GM23338 (cell line): ENCODE data around the gene APLN. TPM values are rescaled to one million over a fixed set of nuclear protein-coding genes. Genes with fewer than 3 reads are reported as not detected.

Experiments
- ATAC-seq: fragments of 200-7000 bp; cut with Tn5 transposase; 3 replicates; pipeline ENCODE4 v1.9.1; 2020
- DNase-seq: peaks from one replicate; pipeline ENCODE4 v3.0.0-alpha.2; 2015; ENCODE audit warnings: low spot score
- H2AFZ ChIP-seq: fragments of 200-600 bp; sonication (generic); 2 replicates; pipeline ENCODE4 v1.8.0; 2016; ENCODE audit warnings: antibody characterized with exemption, mild to moderate bottlenecking, moderate library complexity
- H3F3A ChIP-seq: fragments of 200-600 bp; sonication (generic); replicated peaks from 2 replicates; pipeline ENCODE4 v1.8.0; 2017; ENCODE audit warnings: antibody characterized with exemption, mixed run types, low read depth
- H3K27ac ChIP-seq: fragments of 200-600 bp; sonication (generic); 2 replicates; pipeline ENCODE4 v1.6.1; 2016; ENCODE audit warnings: low read depth
- H3K27me3 ChIP-seq: fragments of 200-600 bp; sonication (generic); 2 replicates; pipeline ENCODE4 v1.8.0; 2016; ENCODE audit warnings: mild to moderate bottlenecking, mixed run types, moderate library complexity; ENCODE audit not compliant: insufficient read depth
- H3K36me3 ChIP-seq: fragments of 200-600 bp; sonication (generic); 2 replicates; pipeline ENCODE4 v1.8.0; 2016; ENCODE audit warnings: mild to moderate bottlenecking; ENCODE audit not compliant: insufficient read depth
- H3K4me1 ChIP-seq: fragments of 200-600 bp; sonication (generic); 2 replicates; pipeline ENCODE4 v1.8.0; 2016; ENCODE audit warnings: mild to moderate bottlenecking, moderate library complexity; ENCODE audit not compliant: insufficient read depth
- H3K4me2 ChIP-seq: fragments of 200-600 bp; sonication (generic); 2 replicates; pipeline ENCODE4 v1.7.1; 2017; ENCODE audit warnings: mixed run types
- H3K4me3 ChIP-seq: fragments of 200-600 bp; sonication (generic); 2 replicates; pipeline ENCODE4 v1.6.1; 2016; ENCODE audit warnings: mixed run types
- H3K79me2 ChIP-seq: fragments of 200-600 bp; sonication (generic); replicated peaks from 2 replicates; pipeline ENCODE4 v1.8.0; 2017; ENCODE audit warnings: mild to moderate bottlenecking; ENCODE audit not compliant: insufficient read depth
- H3K9me2 ChIP-seq: fragments of 200-600 bp; sonication (generic); 2 replicates; pipeline ENCODE4 v1.8.0; 2017; ENCODE audit not compliant: insufficient read depth
- H4K20me1 ChIP-seq: fragments of 200-600 bp; sonication (generic); replicated peaks from 2 replicates; pipeline ENCODE4 v1.8.0; 2017; ENCODE audit warnings: mild to moderate bottlenecking; ENCODE audit not compliant: insufficient read depth
- H3K27ac Mint-ChIP-seq: 2 replicates; pipeline ENCODE4 v1.8.0; 2020; ENCODE audit warnings: inconsistent platforms, mild to moderate bottlenecking, moderate library complexity, mixed read lengths
- H3K27me3 Mint-ChIP-seq: 3 replicates; pipeline ENCODE4 v1.8.0; 2022; ENCODE audit warnings: low read depth, mild to moderate bottlenecking, moderate library complexity, mixed read lengths, inconsistent platforms; ENCODE audit not compliant: insufficient read depth, poor library complexity
- H3K36me3 Mint-ChIP-seq: 3 replicates; pipeline ENCODE4 v1.8.0; 2021; ENCODE audit warnings: low read depth, mild to moderate bottlenecking, inconsistent platforms, moderate library complexity, mixed read lengths
- H3K4me1 Mint-ChIP-seq: 3 replicates; pipeline ENCODE4 v1.8.0; 2020; ENCODE audit warnings: mild to moderate bottlenecking, inconsistent platforms, mixed read lengths
- H3K4me3 Mint-ChIP-seq: 3 replicates; pipeline ENCODE4 v1.8.0; 2021; ENCODE audit warnings: moderate library complexity, mild to moderate bottlenecking, inconsistent platforms, mixed read lengths
- H3K9me3 Mint-ChIP-seq: 3 replicates; pipeline ENCODE4 v1.8.0; 2020; ENCODE audit warnings: moderate library complexity, mild to moderate bottlenecking, inconsistent platforms, mixed read lengths
- CREB1 ChIP-seq: fragments of 250-450 bp; sonication (Bioruptor Pico); IDR thresholded peaks from 2 replicates; pipeline ENCODE4 v1.5.0; 2020; ENCODE audit warnings: low read depth, mild to moderate bottlenecking, moderate library complexity
- EZH2 ChIP-seq: fragments of 200-600 bp; sonication (generic); IDR thresholded peaks from one replicate; pipeline ENCODE4 v1.8.0; 2017; ENCODE audit warnings: antibody characterized with exemption, mild to moderate bottlenecking, low read depth; ENCODE audit not compliant: unreplicated experiment
- EZH2phosphoT487 ChIP-seq: fragments of 200-600 bp; sonication (generic); IDR thresholded peaks from one replicate; pipeline ENCODE4 v1.8.1; 2018; ENCODE audit warnings: antibody characterized with exemption; ENCODE audit not compliant: unreplicated experiment
- JUNB ChIP-seq: IDR thresholded peaks from one replicate; pipeline ENCODE4 v1.6.1; 2016; ENCODE audit warnings: antibody characterized with exemption; ENCODE audit not compliant: unreplicated experiment
- NANOG ChIP-seq: IDR thresholded peaks from 2 replicates; pipeline ENCODE4 v1.6.1; 2016; ENCODE audit warnings: antibody characterized with exemption, borderline replicate concordance
- POLR2AphosphoS5 ChIP-seq: IDR thresholded peaks from 2 replicates; pipeline ENCODE4 v1.6.1; 2016; ENCODE audit warnings: antibody characterized with exemption, low read depth
- STAT1 ChIP-seq: IDR thresholded peaks from one replicate; pipeline ENCODE4 v1.6.1; 2016; ENCODE audit warnings: antibody characterized with exemption; ENCODE audit not compliant: unreplicated experiment
- ZNF114 ChIP-seq: fragments of 250-450 bp; sonication (Bioruptor Pico); IDR thresholded peaks from 2 replicates; pipeline ENCODE4 v1.5.0; 2020; ENCODE audit warnings: mild to moderate bottlenecking, moderate library complexity
- ZNF331 ChIP-seq: fragments of 250-450 bp; sonication (Bioruptor Pico); IDR thresholded peaks from 2 replicates; pipeline ENCODE4 v1.5.0; 2020; ENCODE audit warnings: low read depth, mild to moderate bottlenecking, moderate library complexity
- polyA plus RNA-seq: library from polyadenylated mRNA; unstranded; fragments of >200 nt; fragmentation: Nextera tagmentation; extraction: Ambion mirVana; gene quantifications from 2 replicates; pipeline ENCODE4 v1.2.1, GENCODE V29; 2016
- total RNA-seq: library from RNA; depleted of rRNA; stranded (reverse); fragments of >200 nt; shearing (Covaris generic); gene quantifications from 2 replicates; pipeline ENCODE4 v1.2.3, GENCODE V29; 2014
- TF ChIP-seq, protein P1 (sequence below): IDR thresholded peaks from one replicate; pipeline ENCODE4 v1.6.1; 2018; ENCODE audit warnings: antibody characterized with exemption; ENCODE audit not compliant: unreplicated experiment
- TF ChIP-seq, protein P2 (sequence below): IDR thresholded peaks from 2 replicates; pipeline ENCODE4 v1.6.1; 2016; ENCODE audit warnings: antibody characterized with exemption
- TF ChIP-seq, protein P3 (sequence below): fragments of 250-450 bp; sonication (Bioruptor Pico); IDR thresholded peaks from 2 replicates; pipeline ENCODE4 v1.5.0; 2020; ENCODE audit warnings: mild to moderate bottlenecking, moderate library complexity

Gene APLN
- total and polyA plus RNA-seq, 2 experiments from 2014 or later = 0.49 to 0.60 TPM

DNA sequence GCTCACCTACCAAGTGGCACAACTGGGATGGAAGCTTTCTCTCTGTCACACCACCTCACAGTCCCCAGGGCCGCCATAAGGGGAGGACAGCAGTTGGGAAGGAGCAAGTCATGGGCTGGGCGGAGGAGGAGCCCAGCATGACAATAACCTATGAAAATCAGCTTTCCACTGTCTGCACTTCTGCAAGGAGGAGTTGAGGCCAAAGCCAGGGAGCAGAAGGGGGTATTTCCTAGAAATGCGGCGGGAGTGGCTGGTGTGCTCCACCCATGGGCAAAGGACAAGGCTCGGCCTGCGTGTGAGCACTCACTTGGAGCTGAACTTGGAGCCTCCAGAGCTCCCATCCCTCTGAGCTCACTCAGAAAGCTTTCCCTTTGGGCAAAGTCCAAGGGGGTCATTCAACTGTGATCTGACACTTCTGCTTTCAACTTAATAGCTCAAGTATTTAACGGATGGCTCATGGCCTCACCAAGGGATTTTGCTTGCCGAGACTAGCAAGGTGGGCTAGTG, 18.5 kb downstream of the APLN start:
- ATAC-seq (no peak), DNase-seq (no peak)
- no peaks in the 10 kb centered on the region for H3F3A ChIP-seq
- Mint-ChIP-seq H3K4me1 (peaks cover 6% of the 10 kb centered on the region; the same call in 1 of the 3 replicates), H3K9me3 (no peaks in the 10 kb centered on the region), H3K36me3 (no peaks in the 10 kb centered on the region), H3K27ac (no peak overlapping the region), H3K4me3 (no peak overlapping the region), H3K27me3 (peaks cover 1% of the 10 kb centered on the region)
- H3K4me3 ChIP-seq = no peak overlapping the region
- H2AFZ ChIP-seq = no peak overlapping the region
- H3K4me1 ChIP-seq = no peaks in the 10 kb centered on the region; the same call in 1 of the 2 replicates
- H3K4me2 ChIP-seq = no peak overlapping the region
- no peak for TF ChIP-seq JUNB
- TF ChIP-seq STAT1 = no peak
- no peaks in the 10 kb centered on the region for H3K27me3 ChIP-seq
- H3K9me2 ChIP-seq = no peaks in the 10 kb centered on the region
- H3K36me3 ChIP-seq = no peaks in the 10 kb centered on the region
- H4K20me1 ChIP-seq = no peaks in the 10 kb centered on the region
- H3K79me2 ChIP-seq = no peaks in the 10 kb centered on the region
- H3K27ac ChIP-seq = no peak overlapping the region

DNA sequence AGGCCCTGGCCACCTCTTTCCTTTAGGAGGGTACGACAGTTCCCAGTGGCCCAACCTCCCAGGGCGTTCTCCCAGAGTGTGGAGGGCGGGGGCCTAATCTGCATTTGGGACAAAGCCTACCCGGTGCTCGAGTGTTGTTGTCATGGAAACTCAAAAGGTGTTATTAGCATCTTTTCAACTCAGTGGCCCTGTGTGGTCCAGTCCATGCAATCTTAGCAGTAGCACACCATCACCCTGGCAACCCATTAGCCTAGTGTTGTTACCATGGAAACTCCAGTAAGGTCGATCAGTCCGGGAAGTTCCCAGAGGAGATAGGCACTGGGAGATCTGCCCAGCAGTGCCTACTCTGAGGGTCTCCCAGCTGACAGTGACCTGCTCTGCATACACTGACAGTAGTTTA, 20.2 kb downstream of the APLN start:
- H3K4me3 Mint-ChIP-seq = no peak overlapping the region
- no peaks in the 10 kb centered on the region for H3K9me3 Mint-ChIP-seq
- Histone ChIP-seq H3K4me2 (no peak overlapping the region), H3K79me2 (no peaks in the 10 kb centered on the region), H3F3A (no peaks in the 10 kb centered on the region), H3K4me3 (no peak overlapping the region), H3K4me1 (no peaks in the 10 kb centered on the region; the same call in 1 of the 2 replicates), H3K36me3 (no peaks in the 10 kb centered on the region), H3K9me2 (no peaks in the 10 kb centered on the region), H2AFZ (no peak overlapping the region), H4K20me1 (no peaks in the 10 kb centered on the region), H3K27ac (no peak overlapping the region), H3K27me3 (no peaks in the 10 kb centered on the region)
- ATAC-seq (peak; percentile 60), DNase-seq (peak; percentile 66)
- H3K4me1 Mint-ChIP-seq = peaks cover 6% of the 10 kb centered on the region; the same call in 1 of the 3 replicates
- H3K27ac Mint-ChIP-seq = no peak overlapping the region
- H3K27me3 Mint-ChIP-seq = peaks cover 1% of the 10 kb centered on the region
- TF ChIP-seq, protein P1, sequence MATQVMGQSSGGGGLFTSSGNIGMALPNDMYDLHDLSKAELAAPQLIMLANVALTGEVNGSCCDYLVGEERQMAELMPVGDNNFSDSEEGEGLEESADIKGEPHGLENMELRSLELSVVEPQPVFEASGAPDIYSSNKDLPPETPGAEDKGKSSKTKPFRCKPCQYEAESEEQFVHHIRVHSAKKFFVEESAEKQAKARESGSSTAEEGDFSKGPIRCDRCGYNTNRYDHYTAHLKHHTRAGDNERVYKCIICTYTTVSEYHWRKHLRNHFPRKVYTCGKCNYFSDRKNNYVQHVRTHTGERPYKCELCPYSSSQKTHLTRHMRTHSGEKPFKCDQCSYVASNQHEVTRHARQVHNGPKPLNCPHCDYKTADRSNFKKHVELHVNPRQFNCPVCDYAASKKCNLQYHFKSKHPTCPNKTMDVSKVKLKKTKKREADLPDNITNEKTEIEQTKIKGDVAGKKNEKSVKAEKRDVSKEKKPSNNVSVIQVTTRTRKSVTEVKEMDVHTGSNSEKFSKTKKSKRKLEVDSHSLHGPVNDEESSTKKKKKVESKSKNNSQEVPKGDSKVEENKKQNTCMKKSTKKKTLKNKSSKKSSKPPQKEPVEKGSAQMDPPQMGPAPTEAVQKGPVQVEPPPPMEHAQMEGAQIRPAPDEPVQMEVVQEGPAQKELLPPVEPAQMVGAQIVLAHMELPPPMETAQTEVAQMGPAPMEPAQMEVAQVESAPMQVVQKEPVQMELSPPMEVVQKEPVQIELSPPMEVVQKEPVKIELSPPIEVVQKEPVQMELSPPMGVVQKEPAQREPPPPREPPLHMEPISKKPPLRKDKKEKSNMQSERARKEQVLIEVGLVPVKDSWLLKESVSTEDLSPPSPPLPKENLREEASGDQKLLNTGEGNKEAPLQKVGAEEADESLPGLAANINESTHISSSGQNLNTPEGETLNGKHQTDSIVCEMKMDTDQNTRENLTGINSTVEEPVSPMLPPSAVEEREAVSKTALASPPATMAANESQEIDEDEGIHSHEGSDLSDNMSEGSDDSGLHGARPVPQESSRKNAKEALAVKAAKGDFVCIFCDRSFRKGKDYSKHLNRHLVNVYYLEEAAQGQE = no peak
- TF ChIP-seq EZH2phosphoT487 = no peak
- no peak for TF ChIP-seq ZNF114 (CRISPR knock-in tag)
- no peak for TF ChIP-seq NANOG
- no peak for TF ChIP-seq ZNF331
- TF ChIP-seq, protein P2, sequence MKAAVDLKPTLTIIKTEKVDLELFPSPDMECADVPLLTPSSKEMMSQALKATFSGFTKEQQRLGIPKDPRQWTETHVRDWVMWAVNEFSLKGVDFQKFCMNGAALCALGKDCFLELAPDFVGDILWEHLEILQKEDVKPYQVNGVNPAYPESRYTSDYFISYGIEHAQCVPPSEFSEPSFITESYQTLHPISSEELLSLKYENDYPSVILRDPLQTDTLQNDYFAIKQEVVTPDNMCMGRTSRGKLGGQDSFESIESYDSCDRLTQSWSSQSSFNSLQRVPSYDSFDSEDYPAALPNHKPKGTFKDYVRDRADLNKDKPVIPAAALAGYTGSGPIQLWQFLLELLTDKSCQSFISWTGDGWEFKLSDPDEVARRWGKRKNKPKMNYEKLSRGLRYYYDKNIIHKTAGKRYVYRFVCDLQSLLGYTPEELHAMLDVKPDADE = no peak
- no peak for TF ChIP-seq JUNB
- no peak for TF ChIP-seq POLR2AphosphoS5
- TF ChIP-seq, protein P3, sequence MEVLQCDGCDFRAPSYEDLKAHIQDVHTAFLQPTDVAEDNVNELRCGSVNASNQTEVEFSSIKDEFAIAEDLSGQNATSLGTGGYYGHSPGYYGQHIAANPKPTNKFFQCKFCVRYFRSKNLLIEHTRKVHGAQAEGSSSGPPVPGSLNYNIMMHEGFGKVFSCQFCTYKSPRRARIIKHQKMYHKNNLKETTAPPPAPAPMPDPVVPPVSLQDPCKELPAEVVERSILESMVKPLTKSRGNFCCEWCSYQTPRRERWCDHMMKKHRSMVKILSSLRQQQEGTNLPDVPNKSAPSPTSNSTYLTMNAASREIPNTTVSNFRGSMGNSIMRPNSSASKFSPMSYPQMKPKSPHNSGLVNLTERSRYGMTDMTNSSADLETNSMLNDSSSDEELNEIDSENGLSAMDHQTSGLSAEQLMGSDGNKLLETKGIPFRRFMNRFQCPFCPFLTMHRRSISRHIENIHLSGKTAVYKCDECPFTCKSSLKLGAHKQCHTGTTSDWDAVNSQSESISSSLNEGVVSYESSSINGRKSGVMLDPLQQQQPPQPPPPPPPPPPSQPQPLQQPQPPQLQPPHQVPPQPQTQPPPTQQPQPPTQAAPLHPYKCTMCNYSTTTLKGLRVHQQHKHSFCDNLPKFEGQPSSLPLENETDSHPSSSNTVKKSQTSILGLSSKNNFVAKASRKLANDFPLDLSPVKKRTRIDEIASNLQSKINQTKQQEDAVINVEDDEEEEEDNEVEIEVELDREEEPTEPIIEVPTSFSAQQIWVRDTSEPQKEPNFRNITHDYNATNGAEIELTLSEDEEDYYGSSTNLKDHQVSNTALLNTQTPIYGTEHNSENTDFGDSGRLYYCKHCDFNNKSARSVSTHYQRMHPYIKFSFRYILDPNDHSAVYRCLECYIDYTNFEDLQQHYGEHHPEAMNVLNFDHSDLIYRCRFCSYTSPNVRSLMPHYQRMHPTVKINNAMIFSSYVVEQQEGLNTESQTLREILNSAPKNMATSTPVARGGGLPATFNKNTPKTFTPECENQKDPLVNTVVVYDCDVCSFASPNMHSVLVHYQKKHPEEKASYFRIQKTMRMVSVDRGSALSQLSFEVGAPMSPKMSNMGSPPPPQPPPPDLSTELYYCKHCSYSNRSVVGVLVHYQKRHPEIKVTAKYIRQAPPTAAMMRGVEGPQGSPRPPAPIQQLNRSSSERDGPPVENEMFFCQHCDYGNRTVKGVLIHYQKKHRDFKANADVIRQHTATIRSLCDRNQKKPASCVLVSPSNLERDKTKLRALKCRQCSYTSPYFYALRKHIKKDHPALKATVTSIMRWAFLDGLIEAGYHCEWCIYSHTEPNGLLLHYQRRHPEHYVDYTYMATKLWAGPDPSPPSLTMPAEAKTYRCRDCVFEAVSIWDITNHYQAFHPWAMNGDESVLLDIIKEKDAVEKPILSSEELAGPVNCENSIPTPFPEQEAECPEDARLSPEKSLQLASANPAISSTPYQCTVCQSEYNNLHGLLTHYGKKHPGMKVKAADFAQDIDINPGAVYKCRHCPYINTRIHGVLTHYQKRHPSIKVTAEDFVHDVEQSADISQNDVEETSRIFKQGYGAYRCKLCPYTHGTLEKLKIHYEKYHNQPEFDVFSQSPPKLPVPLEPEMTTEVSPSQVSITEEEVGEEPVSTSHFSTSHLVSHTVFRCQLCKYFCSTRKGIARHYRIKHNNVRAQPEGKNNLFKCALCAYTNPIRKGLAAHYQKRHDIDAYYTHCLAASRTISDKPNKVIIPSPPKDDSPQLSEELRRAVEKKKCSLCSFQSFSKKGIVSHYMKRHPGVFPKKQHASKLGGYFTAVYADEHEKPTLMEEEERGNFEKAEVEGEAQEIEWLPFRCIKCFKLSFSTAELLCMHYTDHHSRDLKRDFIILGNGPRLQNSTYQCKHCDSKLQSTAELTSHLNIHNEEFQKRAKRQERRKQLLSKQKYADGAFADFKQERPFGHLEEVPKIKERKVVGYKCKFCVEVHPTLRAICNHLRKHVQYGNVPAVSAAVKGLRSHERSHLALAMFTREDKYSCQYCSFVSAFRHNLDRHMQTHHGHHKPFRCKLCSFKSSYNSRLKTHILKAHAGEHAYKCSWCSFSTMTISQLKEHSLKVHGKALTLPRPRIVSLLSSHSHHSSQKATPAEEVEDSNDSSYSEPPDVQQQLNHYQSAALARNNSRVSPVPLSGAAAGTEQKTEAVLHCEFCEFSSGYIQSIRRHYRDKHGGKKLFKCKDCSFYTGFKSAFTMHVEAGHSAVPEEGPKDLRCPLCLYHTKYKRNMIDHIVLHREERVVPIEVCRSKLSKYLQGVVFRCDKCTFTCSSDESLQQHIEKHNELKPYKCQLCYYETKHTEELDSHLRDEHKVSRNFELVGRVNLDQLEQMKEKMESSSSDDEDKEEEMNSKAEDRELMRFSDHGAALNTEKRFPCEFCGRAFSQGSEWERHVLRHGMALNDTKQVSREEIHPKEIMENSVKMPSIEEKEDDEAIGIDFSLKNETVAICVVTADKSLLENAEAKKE (CRISPR knock-in tag) = no peak
- no peak for TF ChIP-seq EZH2
- TF ChIP-seq STAT1 = no peak
- TF ChIP-seq CREB1 (CRISPR knock-in tag) = no peak
- H3K36me3 Mint-ChIP-seq = no peaks in the 10 kb centered on the region
